Tongue (tissue), 2 donors: Measurements from ENCODE around the gene C16orf87. TPM values are rescaled to one million over a fixed set of nuclear protein-coding genes. Genes with fewer than 3 reads are reported as not detected.
"Not testable (repeated sequence)": the region's sequence is repeated elsewhere in the genome, so short reads cannot be mapped to it uniquely, and the experiment has no call there.

Experiments used
- DNase-seq: peaks from one replicate; pipeline ENCODE4 v3.0.0-alpha.2; 2015
- total RNA-seq: library from RNA; depleted of rRNA; stranded (reverse); fragments of >200 nt; gene quantifications from one replicate; pipeline ENCODE4 v1.2.3, GENCODE V29; 2014

Gene C16orf87, protein sequence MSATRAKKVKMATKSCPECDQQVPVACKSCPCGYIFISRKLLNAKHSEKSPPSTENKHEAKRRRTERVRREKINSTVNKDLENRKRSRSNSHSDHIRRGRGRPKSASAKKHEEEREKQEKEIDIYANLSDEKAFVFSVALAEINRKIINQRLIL
- total RNA-seq: 30.9 TPM

DNA sequence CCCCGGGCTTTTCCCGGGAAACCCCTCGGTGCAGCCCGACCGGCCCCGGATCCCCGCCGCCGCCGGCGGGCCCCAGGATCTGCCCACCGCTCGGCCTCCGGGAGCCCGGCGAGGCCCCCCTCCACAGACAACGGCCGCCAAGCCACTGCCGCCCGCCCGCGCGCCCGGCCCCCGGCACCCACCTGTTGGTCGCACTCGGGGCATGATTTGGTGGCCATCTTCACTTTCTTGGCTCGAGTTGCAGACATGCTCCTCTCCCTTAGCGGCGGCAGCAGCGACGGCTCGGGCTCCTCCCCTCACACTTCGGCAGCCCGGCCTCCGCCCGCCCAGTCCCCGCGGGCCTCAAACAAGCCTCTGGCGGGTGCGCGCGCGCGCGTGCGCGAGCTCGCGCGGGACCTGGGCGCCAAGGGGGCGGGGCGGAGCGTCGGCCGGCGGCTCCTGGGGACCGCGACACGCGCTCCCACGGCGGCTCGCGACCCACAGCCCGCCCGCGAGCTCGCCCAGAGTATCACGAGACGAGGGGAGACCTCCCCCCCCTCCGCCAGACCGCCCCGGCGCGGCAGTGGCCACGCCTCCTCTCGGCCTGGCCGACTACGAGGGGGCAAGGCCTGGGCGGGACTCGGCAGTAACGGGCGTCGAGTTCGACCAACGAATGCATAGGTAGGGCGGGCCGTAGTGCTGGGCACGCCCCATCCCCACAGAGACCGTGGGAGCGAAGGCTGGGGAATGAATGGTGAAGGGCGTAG is at the start of gene C16orf87:
Gene C16orf87, minus strand, starts transcription at position 279 of the 746 bp plus-strand sequence. Its CDS starts 31 bp downstream, at position 248.
- DNase-seq: peak; percentile 96

DNA sequence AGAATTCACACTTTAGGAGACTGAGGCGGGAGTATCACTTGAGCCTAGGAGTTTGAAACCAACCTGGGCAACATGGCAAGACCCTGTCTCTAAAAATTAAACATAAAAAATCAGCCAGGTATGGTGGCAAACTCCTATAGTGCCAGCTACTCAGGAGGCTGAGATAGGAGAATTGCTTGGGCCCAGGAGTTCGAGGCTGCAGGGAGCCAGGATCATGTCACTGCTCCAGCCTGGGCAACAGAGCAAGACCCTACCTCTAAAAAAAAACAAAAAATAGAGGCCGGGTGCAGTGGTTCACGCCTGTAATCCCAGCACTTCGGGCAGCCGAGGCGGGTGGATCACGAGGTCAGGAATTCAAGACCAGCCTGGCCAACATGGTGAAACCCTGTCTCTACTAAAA is 44.3 kb upstream of the C16orf87 start:
- no peak for DNase-seq

DNA sequence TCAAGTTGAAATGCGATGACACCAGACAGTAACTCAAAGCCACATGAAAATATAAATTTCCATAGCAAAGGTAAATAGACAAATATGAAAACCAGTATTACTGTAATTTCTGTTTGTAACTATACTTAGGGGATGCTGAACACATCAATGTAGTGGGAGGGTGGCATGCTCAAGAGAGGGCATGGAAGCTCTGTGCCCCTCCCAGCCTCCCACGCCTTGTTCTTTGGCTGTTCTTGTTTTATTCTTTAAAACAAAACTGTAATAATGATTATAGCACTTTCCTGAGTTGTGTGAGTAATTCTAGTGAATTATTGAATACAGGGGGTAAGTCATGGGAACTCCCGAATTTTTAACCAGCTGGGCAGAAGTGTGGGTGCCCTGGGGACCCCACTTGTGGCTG is 42.2 kb upstream of the C16orf87 start:
- DNase-seq: no peak

DNA sequence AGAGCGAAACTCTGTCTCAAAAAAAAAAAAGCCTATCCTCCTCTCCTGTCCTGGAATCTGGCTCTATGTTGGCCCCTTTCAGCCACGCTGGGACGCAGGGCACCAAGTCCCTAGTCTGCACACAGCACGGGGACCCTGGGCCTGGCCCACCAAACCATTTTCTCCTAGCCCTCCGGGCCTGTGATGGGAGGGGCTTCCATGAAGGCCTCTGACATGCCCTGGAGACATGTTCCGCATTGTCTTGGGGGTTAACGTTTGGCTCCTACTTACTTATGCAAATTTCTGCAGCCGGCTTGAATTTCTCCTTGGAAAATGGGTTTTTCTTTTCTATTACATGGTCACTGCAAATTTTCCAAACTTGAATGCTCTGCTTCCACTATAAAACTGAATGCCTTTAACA is 40.6 kb upstream of the C16orf87 start:
- DNase-seq: no peak

DNA sequence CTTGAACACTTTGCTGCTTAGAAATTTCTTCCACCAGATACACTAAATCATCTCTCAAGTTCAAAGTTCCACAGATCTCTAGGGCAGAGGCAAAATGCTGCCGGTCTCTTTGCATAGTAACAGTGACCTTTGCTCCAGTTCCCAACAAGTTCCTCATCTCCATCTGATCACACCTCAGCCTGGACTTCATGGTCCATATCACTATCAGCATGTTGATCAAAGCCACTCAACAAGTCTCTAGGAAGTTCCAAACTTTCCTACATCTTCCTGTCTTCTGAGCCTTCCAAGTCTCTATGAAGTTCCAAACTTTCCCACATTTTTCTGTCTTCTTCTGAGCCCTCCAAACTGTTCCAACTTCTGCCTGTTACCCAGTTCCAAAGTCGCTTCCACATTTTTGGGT is 37.9 kb upstream of the C16orf87 start:
- DNase-seq: not testable (repeated sequence)

DNA sequence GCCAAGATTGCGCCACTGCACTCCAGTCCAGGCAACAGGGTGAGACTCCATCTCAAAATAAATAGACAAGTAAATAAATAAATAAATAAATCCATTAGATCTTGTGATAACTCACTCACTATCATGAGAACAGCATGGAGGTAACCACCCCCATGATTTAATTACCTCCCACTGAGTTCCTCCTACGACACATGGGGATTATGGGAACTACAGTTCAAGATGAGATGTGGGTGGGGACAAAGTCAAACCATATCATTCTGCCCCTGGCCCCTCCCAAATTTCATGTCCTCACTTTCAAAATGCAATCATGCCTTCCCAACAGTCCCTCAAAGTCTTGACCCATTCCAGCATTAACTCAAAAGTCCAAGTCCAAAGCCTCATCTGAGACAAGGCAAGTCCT is 36.5 kb upstream of the C16orf87 start:
- DNase-seq: not testable (repeated sequence)

DNA sequence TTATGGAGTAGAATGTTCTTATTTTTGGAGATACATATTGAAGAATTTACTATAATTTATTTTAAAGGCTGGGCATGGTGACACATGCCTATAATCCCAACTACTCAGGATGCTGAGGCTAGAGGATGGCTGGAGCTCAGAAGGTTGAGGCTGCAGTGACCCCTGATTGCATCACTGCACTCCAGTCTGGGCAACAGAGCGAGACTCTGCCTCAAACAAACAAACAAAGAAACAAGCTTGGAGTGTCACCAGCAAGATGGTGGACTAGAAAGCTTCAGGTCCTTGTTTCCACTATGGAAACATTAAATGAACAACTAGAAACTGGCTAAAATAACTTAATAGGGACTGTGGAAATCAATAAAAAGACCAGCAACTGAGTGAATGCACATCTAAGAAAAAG is 35.3 kb upstream of the C16orf87 start:
- DNase-seq: no peak

DNA sequence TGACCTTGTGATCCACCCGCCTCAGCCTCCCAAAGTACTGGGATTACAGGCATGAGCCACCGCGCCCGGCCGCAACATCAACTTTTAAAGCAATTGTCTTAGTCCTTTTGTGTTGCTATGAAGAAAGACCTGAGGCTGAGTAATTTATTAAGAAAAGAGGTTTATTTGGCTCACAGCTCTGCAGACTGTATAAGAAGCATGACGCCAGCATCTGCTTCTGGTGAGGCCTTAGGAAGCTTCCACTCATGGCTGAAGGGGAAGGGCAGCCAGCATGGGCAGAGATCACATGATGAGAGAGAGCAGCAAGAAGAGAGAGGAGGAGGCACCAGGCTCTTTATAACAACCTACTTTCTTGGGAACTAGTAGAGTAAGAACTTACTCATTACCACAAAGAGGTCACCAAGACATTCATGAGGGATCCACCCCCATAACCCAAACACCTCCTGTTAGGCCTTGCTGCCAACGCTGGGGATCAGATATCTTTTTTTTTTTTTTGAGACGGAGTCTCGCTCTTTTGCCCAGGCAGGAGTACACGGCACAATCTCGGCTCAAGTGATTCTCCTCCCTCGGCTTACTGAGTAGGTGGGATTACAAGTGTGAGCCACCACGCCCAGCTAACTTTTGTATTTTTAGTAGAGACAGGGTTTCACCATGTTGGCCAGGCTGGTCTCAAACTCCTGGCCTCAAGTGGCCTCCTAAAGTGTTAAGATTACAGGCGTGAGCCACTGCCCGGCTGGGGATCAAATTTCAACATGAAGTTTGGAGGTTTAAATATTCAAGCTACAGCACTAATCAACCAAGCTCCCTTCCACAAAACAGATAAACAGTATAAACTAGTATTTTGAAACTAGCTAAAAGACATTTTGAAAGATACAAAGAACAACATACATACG is 31.8 kb upstream of the C16orf87 start:
- DNase-seq: no peak

DNA sequence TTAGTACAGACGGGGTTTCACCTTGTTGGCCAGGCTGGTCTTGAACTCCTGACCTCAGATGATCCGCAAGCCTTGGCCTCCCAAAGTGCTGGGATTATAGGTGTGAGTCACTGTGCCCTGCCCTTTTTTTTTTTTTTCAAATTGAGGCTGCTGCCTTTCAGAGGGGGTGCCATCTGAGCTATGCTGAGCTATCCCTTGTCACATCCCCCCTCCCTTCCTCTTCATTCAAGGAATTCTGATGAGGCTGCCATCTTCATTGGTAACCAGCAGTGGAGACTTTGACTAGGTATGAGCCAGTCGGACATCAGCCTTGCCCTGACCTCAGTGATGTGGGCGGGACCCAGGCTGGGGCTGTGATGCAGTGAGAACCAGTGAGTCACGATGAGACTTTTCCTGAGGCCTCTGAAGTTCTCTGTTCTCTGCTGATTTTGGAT is 28.8 kb upstream of the C16orf87 start:
- no peak for DNase-seq

DNA sequence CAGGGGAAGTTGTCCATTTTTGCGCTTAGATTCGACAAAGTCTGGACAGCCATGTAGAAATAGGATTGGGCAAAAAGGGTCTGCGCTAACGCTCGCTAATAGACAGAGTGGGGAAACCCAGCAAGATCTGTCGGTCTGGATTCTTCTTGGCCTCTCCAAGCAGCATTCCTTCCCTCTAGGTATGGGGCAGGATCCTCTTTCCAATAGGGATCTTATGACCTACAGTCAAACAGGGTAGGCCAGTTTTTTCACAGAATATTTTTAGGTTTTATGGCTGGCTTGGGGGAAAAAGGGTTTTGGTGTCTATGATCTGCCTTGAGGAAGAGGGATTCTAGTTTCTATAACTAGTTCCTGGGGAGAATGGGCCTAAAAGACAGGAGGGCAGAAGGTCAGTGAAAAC is 27.2 kb upstream of the C16orf87 start:
- no peak for DNase-seq

DNA sequence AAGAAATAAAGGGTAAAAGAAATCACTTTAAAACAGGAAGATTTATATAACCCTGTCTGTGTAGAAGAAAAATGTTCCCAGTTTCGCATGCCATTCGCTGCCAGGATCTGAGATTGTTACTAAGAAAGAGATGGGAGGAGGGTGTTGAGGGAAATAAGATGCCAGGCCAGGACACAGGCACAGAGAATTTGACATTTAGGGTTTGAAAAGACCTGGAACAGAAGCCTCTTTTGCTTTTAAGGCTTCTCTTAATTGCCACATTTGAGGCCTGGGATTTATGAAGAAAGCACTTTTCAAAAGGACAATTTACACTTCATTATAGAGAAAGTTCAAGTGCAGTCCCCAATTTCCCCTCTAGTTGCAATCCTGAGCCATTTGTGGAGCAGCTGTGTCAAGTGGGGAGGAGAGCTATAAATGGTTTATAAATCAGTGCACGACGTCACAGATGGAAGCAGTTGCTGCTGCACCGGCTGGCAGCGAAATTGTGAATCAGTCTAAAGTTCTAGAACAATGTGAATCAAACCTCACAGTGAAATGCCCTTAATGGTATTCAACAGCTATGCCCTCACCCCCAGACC is 26.5 kb upstream of the C16orf87 start:
- peak; percentile 75 for DNase-seq

DNA sequence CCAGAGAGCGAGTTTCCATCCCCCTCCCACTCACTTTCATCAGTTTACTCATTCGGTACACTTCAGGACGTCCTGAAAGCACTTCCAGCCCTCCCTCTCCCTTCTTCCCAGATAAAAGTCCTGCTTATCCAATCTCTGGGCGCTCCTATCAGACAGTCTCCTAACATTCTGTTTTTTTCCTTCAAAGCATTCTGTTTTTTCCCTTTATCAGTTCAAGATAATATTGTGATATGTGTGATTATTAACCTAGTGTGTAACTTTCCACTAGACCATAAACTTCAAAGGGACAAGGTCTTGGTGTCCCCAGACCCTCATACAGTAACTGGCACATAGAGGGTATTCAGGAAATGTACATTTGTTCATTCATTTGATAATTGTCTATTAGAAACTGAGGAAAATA is 24.4 kb upstream of the C16orf87 start:
- DNase-seq: no peak

DNA sequence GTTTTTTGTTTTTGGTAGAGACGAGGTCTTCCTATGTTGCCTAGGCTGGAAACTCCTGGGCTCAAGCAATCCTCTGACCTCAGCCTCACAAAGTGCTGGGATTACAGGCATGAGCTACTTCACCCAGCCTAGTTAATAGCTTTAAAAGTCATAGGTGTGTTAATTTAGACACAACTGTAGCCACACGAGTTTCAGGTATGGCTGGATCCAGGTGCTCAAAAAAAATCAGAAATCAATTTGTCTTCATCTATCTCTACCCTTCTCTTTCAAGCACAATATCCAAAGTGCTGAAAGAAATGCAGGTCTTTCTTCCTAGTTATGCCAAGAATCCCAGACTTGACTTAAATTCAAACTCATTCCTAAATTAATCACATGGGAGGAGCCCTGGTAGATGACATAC is 23.9 kb upstream of the C16orf87 start:
- DNase-seq: no peak

DNA sequence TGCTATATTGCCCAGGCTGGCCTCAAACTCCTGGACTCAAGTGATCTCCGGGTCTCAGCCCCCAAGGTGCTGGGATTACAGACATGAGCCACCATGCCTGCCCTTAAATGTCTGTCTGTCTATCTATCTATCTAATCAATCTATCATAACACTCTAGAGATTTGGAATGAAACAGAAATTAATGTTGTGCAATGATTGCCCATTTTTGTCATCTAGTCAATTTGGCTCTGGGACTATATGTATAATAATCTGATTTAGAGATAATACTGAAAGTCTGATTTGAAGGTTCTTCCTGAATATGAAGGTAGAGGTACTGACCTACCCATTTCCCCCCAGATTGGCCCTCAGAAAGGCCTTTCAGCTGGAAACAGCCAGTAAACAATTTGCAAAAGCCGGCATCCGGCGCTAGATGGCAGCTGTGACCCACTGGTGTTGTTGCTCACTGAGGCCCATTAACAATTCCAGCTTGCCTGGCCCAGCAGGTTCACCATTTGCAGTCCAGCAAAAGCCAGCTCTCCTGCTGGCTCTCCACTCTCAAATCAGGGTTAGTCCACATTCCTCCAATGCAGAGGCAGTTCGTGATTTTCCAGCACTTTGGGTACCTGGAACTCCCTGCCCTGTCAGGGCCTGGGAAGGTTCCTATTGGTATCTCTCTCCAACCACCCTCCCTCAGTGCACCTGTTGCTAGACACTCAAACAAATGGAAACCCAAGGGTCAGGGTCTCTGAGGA is 22.9 kb upstream of the C16orf87 start:
- peak; percentile 85 for DNase-seq

DNA sequence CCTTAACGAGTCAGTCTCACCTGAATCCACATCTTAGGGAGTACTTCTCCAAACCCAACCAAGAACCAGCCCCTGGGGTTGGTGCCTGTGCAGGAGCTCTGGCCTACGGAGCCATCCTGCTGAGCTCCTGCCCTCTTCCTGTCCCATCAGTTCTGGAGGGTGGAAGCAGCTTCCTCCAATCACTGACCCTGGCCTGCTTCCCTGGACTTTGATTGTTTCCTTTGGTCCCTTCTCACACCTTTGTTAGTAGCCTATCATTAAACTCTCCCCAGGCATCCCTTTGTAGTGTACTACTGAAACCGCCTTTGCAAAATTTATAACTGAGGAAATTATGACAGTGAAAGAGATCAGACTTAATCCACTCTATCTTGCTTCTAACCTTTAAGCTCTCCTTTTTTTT is 21.1 kb upstream of the C16orf87 start:
- no peak for DNase-seq

DNA sequence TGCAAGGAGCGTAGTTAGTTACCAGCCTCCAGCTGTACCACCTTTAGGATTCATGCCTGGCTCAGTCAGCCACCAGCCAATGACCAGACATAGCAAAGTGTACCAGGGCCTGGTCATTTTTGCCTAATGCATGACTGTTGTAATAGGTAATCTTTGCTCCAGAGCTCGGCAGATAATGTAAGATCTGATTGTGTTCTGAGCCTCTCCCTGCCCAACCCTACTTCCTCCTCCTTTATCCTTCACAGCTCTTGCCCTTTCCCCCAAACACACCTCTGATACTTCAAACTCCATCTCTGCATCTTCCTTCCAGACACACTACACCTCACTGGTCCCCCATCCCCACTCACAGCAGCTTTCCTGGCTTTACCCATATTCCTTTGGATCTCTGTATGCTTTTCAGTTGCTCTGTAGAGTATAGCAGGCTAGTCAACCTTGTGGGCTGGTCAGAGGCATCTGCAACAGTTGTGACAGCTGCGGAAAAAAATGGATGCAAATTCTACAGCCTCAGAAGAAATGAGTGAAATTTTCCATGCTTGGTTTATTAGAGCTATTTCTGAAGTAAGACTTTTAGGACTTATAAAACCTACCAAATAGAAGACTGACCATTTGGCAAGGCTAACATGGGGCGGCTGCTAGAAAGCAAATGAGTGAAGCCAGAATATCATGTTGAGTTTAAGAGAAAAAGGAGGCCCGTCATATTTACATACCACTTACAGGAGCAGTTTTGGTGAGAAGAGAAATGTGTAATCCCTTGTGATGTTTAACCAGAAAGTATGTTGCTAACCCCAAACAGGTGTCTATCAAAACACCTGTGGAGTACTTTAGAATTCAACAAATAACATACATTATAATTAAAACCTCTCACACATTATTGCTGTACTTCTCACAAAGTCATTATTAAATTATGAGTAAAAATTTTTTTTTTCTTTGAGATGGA is 19.9 kb upstream of the C16orf87 start:
- DNase-seq: no peak

DNA sequence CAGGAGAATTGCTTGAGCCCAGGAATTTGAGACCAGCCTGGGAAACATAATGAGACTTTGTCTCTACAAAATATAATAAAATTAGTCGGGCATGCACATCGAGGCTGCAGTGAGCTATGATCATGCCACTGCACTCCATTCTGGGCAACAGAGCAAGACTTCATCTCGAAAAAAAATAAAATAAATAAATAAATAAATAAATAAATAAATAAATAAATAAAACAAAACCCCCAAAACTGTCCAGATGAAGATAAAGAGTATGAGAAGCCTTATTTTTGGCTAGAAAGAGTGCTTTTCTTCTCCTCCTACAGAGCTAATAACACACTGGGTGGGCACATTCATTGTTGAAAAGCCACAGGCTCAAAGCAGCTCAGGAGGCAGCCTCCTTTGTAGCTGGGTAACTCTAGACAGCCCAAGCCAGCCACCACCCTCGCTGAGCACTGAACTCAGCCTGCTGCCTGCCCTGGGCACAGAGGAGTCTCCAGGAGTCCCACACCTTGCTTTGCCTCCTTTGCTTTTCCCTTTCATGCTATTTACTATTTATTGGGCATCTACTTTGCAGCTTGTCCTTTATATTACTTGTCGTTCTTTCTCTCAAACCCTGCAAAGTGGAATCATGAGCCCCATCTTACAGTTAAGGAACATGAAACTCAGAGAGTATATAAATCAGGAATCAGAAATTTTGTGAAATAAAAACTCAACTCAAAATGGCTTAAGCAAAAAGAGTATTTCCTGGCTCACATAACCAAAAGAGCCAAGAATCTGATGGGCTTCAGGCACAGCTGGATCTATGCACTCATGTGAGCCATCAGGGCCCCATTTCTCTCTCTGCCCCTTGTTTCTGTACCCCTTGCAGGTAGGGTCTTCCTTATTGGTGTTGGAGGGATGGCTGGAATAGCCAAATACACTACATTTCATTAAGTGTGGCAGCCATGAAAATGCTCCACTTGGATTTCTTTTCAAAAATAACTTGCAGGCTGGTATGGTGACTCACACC is 18.1 kb upstream of the C16orf87 start:
- no peak for DNase-seq

DNA sequence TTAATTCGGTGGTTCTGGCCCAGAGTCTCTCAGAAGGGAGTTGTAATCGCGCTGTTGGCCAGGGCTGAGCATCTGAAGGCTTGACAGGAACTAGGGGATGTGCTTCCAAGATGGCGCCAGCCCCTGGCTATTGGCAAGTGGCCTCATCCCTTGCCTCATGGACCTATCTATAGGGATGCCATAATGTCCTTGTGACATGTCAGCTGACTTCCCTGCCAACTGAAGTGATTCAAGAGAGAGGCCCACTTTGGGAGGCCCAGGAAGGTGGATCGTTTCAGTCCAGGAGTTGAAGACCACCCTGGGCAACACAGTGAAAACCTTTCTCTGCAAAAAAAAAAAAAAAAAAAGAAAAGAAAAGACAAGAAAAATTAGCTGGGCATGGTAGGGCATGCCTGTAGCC is 15.0 kb upstream of the C16orf87 start:
- no peak for DNase-seq

DNA sequence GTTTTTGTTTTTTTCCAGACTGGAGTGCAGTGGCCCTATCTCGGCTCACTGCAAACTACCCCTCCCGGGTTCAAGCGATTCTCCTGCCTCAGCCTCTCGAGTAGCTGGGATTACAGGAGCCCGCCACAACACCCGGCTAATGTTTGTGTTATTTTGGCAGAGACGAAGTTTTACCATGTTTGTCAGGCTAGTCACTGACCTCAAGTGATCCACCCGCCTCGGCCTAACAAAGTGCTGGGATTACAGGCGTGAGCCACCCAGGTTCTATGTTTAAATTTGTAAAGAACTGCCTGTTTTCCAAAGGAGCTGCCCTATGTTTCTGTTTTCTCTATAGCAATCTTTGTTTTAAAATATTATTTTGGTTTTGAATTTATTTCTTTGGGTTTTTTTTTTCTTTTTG is 13.8 kb upstream of the C16orf87 start:
- no peak for DNase-seq
